ENCODE results near the gene PLXDC2. TPM values are rescaled to one million over a fixed set of nuclear protein-coding genes. Genes with fewer than 3 reads are reported as not detected.

Gene PLXDC2
- total RNA-seq, 1 donor from 2014 or later: 51.3 TPM

GRCh38 chr10:19958787-19959186, 142.6 kb downstream of the PLXDC2 start:
- DNase-seq (ENCODE audit: extremely low spot score in 2 of 2): no peak
- H3K36me3 ChIP-seq: no peaks in the 10 kb centered on the region
- H3K27me3 ChIP-seq: no peaks in the 10 kb centered on the region
- TF ChIP-seq CTCF (IDR thresholded peaks at IDR 0.05) (no peak), POLR2A (IDR thresholded peaks at IDR 0.05) (no peak), POLR2AphosphoS5 (IDR thresholded peaks at IDR 0.05; ENCODE audit: insufficient read depth in 1 of 2, low read depth in 1 of 2) (no peak)
- no peak overlapping the region for H3K27ac ChIP-seq
- peaks cover 15% of the 10 kb centered on the region for H3K4me1 ChIP-seq
- no peak overlapping the region for H3K4me3 ChIP-seq
- intact Hi-C loops (cut with DNase I): no loop called here
- no peaks in the 10 kb centered on the region for H3K9me3 ChIP-seq

- no peak overlapping the region for H3K27ac ChIP-seq
- peaks cover 9% of the 10 kb centered on the region for H3K4me1 ChIP-seq
- no peaks in the 10 kb centered on the region for H3K36me3 ChIP-seq
- DNase-seq (ENCODE audit: extremely low spot score in 2 of 2): no peak
- no peak overlapping the region for H3K4me3 ChIP-seq
- no peaks in the 10 kb centered on the region for H3K9me3 ChIP-seq
- H3K27me3 ChIP-seq: no peaks in the 10 kb centered on the region
- intact Hi-C loops (cut with DNase I): no loop called here
- TF ChIP-seq POLR2AphosphoS5 (IDR thresholded peaks at IDR 0.05; ENCODE audit: insufficient read depth in 1 of 2, low read depth in 1 of 2) (no peak), POLR2A (IDR thresholded peaks at IDR 0.05) (no peak), CTCF (IDR thresholded peaks at IDR 0.05) (no peak)
Observed at GRCh38 chr10:19961076-19962053, 145.1 kb downstream of the PLXDC2 start.

- DNase-seq (ENCODE audit: extremely low spot score in 2 of 2): no peak
- no peak overlapping the region for H3K27ac ChIP-seq
- intact Hi-C loops (cut with DNase I): no loop called here
- H3K36me3 ChIP-seq: no peaks in the 10 kb centered on the region
- H3K4me1 ChIP-seq: peaks cover 4% of the 10 kb centered on the region
- H3K9me3 ChIP-seq: no peaks in the 10 kb centered on the region
- no peak overlapping the region for H3K4me3 ChIP-seq
- H3K27me3 ChIP-seq: no peaks in the 10 kb centered on the region
- TF ChIP-seq POLR2AphosphoS5 (IDR thresholded peaks at IDR 0.05; ENCODE audit: insufficient read depth in 1 of 2, low read depth in 1 of 2): no peak
- no peak for TF ChIP-seq CTCF (IDR thresholded peaks at IDR 0.05)
- no peak for TF ChIP-seq POLR2A (IDR thresholded peaks at IDR 0.05)
Observed at GRCh38 chr10:19964625-19965024, 148.4 kb downstream of the PLXDC2 start.

- intact Hi-C loops (cut with DNase I): no loop called here
- Histone ChIP-seq H3K27ac (no peak overlapping the region), H3K4me1 (peaks cover 16% of the 10 kb centered on the region), H3K27me3 (no peaks in the 10 kb centered on the region), H3K4me3 (no peak overlapping the region), H3K36me3 (no peaks in the 10 kb centered on the region), H3K9me3 (no peaks in the 10 kb centered on the region)
- DNase-seq (ENCODE audit: extremely low spot score in 2 of 2): no peak
- TF ChIP-seq CTCF (IDR thresholded peaks at IDR 0.05) (no peak), POLR2AphosphoS5 (IDR thresholded peaks at IDR 0.05; ENCODE audit: insufficient read depth in 1 of 2, low read depth in 1 of 2) (no peak), POLR2A (IDR thresholded peaks at IDR 0.05) (no peak)
Observed at GRCh38 chr10:19966751-19967150, 150.5 kb downstream of the PLXDC2 start.

- Histone ChIP-seq H3K27ac (no peak overlapping the region), H3K4me3 (no peak overlapping the region), H3K36me3 (no peaks in the 10 kb centered on the region), H3K27me3 (no peaks in the 10 kb centered on the region), H3K9me3 (no peaks in the 10 kb centered on the region), H3K4me1 (peaks cover 16% of the 10 kb centered on the region)
- TF ChIP-seq CTCF (IDR thresholded peaks at IDR 0.05): no peak
- TF ChIP-seq POLR2A (IDR thresholded peaks at IDR 0.05): no peak
- no peak for TF ChIP-seq POLR2AphosphoS5 (IDR thresholded peaks at IDR 0.05; ENCODE audit: insufficient read depth in 1 of 2, low read depth in 1 of 2)
- intact Hi-C loops (cut with DNase I): no loop called here
- DNase-seq (ENCODE audit: extremely low spot score in 2 of 2): no peak
Observed at GRCh38 chr10:19967981-19968380, 151.7 kb downstream of the PLXDC2 start.

Data from vagina (tissue), 2 donors.